ENCODE results near the gene KDM4C.

- TF ChIP-seq CTCF (IDR thresholded peaks at IDR 0.05) (no peak), POLR2A (IDR thresholded peaks at IDR 0.05) (no peak)
Measured at GRCh38 chr9:7045361-7045760, 287.6 kb downstream of the KDM4C start.

All from heart left ventricle (tissue), 13 donors.